Activated CD4-positive, alpha-beta T cell treated with anti-CD3 and anti-CD28 coated beads, Interleukin-2, Interleukin-4, amounts not matched to agents 100 ng/mL and 50 ng/mL, durations not matched to agents 16 hours and 8 hours (primary cell): ENCODE measurements around the gene SETD1B.
"Not testable (repeated sequence)": the region's sequence is repeated elsewhere in the genome, so short reads cannot be mapped to it uniquely, and the experiment has no call there.

Experiments used
- DNase-seq: peaks from one replicate; pipeline ENCODE4 v3.0.0-alpha.2; 2020; ENCODE audit warnings: low spot score

SETD1B gene

GRCh38 chr12:121780429-121780828 lies 23.4 kb upstream of the SETD1B start:
- DNase-seq, result no peak

GRCh38 chr12:121781484-121781997 lies 22.3 kb upstream of the SETD1B start:
- DNase-seq, result no peak

- peak; percentile 70 for DNase-seq
These were observed 21.5 kb upstream of the SETD1B start for GRCh38 chr12:121781998-121782979.

GRCh38 chr12:121783766-121784165 lies 20.0 kb upstream of the SETD1B start:
- DNase-seq, result no peak

- peak; percentile 39 for DNase-seq
These were observed 19.3 kb upstream of the SETD1B start for GRCh38 chr12:121784460-121784859.

GRCh38 chr12:121786440-121786825 lies 17.4 kb upstream of the SETD1B start:
- DNase-seq, result no peak

- peak; percentile 58 for DNase-seq
These were observed 16.5 kb upstream of the SETD1B start for GRCh38 chr12:121787063-121788025.

DNA sequence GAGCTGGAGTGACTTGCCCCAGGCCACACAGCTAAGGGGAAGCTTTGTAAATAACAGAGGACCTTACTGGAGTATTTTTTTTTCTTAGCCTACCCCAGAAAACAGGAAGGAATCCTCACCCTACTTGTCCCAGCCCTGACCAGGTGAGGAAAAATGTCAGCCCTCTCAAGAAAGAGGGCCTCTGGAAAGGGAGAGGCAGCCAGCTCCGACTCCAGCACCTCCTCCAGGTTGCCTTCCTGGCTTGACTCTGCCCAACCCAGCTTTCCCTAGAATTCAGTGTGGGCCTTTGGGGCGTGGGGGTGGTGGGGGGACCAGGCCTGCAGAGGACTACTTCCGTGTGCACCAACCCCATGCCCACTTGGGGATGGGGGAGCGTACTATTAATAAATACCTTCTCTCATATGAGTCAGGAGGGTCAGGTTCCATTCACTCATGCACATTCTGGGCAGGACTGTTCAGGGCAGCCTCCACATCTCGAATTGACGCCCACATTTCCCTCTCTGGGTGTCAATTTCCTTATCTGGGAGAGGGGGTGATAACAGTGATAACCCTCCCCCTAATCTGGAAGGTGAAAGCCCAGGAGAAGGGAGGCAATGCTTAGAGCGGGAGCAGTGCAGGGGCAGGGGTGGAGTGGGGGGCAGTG lies 15.5 kb upstream of the SETD1B start:
- no peak for DNase-seq

GRCh38 chr12:121789233-121789781 lies 14.5 kb upstream of the SETD1B start:
- DNase-seq, result peak; percentile 52

GRCh38 chr12:121789800-121790728 lies 13.7 kb upstream of the SETD1B start:
- peak; percentile 95 for DNase-seq

DNA sequence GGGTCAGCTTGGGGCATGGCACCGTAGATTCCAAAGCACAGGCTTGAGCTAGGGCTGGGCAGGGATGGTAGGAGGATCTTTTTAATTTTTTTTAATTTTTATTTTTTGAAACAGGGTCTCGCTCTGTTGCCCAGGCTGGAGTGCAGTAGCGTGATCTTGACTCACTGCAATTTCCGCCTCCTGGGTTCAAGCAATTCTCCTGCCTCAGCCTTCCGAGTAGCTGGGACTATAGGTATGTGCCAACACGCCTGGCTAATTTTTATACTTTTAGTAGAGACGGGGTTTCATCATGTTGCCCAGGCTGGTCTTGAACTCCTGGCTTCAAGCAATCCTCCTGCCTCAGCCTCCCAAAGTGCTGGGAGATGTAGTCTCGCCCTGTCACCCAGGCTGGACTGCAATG lies 13.0 kb upstream of the SETD1B start:
- DNase-seq, result not testable (repeated sequence)

GRCh38 chr12:121791671-121792551 lies 11.9 kb upstream of the SETD1B start:
- DNase-seq, result peak; percentile 40

GRCh38 chr12:121792607-121793439 lies 11.0 kb upstream of the SETD1B start:
- peak; percentile 52 for DNase-seq

GRCh38 chr12:121793440-121793837 lies 10.4 kb upstream of the SETD1B start, which contains the start of gene RHOF:
Gene RHOF, minus strand, starts transcription at chr12:121793688. Its CDS starts 55 bp downstream, at chr12:121793633.
- peak; percentile 76 for DNase-seq

- DNase-seq, result peak; percentile 96
These were observed 9.8 kb upstream of the SETD1B start for GRCh38 chr12:121793838-121794533.

GRCh38 chr12:121794534-121795033 lies 9.2 kb upstream of the SETD1B start:
- DNase-seq, result peak; percentile 23
